ENCODE results near the gene ZNF282. TPM values are rescaled to one million over a fixed set of nuclear protein-coding genes. Genes with fewer than 3 reads are reported as not detected.

Gene ZNF282
- total RNA-seq, 1 experiment from 2014 or later = 31.4 TPM

GRCh38 chr7:149194799-149195179, 557 bp upstream of the ZNF282 start:
- CTCF ChIA-PET = interaction anchor here (0.5 to 1.6 kb wide), 12 partner anchors 29 to 217 kb away, joined by 3 to 5 read pairs (median 3); no protein-coding TSS in a partner anchor

GRCh38 chr7:149196151-149196704, 882 bp downstream of the ZNF282 start:
- ChIA-PET POLR2A (ENCODE audit: unreplicated experiment) (interaction anchor here (0.7 to 1.0 kb wide), 2 partner anchors 48 to 130 kb away, joined by 3 read pairs; no protein-coding TSS in a partner anchor), CTCF (no interaction called here)
- Histone ChIP-seq H3K9me2 (replicated peaks; ENCODE audit: low read length) (no peaks in the 10 kb centered on the region), H3K9ac (ENCODE audit: low read length) (peak overlapping the region; percentile 90), H3K36me3 (ENCODE audit: low read depth, low read length) (peaks cover 16% of the 10 kb centered on the region), H3F3A (ENCODE audit: low read length, unreplicated experiment) (no peaks in the 10 kb centered on the region), H3K27me3 (ENCODE audit: low read length) (no peaks in the 10 kb centered on the region), H3K27ac (ENCODE audit: low read length) (peak overlapping the region; percentile 40), H2AFZ (ENCODE audit: low read length) (no peak overlapping the region), H3K4me1 (ENCODE audit: insufficient read depth, low read length) (peaks cover 37% of the 10 kb centered on the region), H3K79me2 (ENCODE audit: low read length) (peaks cover 45% of the 10 kb centered on the region), H3K4me2 (ENCODE audit: low read length) (peak overlapping the region; percentile 92), H3K4me3 (ENCODE audit: low read length) (peak overlapping the region; percentile 92), H3K9me3 (ENCODE audit: low read length) (no peaks in the 10 kb centered on the region), H4K20me1 (ENCODE audit: low read length) (no peaks in the 10 kb centered on the region)
- DNase-seq (no peak), ATAC-seq (0 out of 2 replicates have a peak, but pooled peaks have one; percentile 0)
- intact Hi-C loops (cut with micrococcal nuclease) = loop anchor here (10.0 kb wide), 1 partner anchor 209 kb away; no protein-coding TSS in a partner anchor
- no peak for TF ChIP-seq CTCF (conservative IDR thresholded peaks at IDR 0.05; ENCODE audit: low read depth, low read length)
- TF ChIP-seq EZH2 (IDR thresholded peaks at IDR 0.05; ENCODE audit: low read length, unreplicated experiment) = no peak
- no peak for TF ChIP-seq EZH2phosphoT487 (IDR thresholded peaks at IDR 0.05; ENCODE audit: borderline replicate concordance, low read length)
- BruUV-seq (replicated peaks) = TSS peak; percentile 58

More at GRCh38 chr7:149194799-149195179, 557 bp upstream of the ZNF282 start:
- H3K36me3 ChIP-seq (ENCODE audit: low read depth, low read length) = peaks cover 5% of the 10 kb centered on the region; the same call in 1 of the 2 replicates
- H3K4me3 ChIP-seq (ENCODE audit: low read length) = peak overlapping the region; percentile 84
- no peaks in the 10 kb centered on the region for H3K9me2 ChIP-seq (replicated peaks; ENCODE audit: low read length)
- no peaks in the 10 kb centered on the region for H3K9me3 ChIP-seq (ENCODE audit: low read length)
- peaks cover 33% of the 10 kb centered on the region for H3K79me2 ChIP-seq (ENCODE audit: low read length)
- H3K27ac ChIP-seq (ENCODE audit: low read length) = no peak overlapping the region
- no peaks in the 10 kb centered on the region for H3K27me3 ChIP-seq (ENCODE audit: low read length)
- intact Hi-C loops (cut with micrococcal nuclease) = loop anchor here (2.0 to 10.0 kb wide), 2 partner anchors 46 to 210 kb away; no protein-coding TSS in a partner anchor
- peaks cover 32% of the 10 kb centered on the region for H3K4me1 ChIP-seq (ENCODE audit: insufficient read depth, low read length)
- DNase-seq (no peak), ATAC-seq (no peak)
- H4K20me1 ChIP-seq (ENCODE audit: low read length) = no peaks in the 10 kb centered on the region
- H3F3A ChIP-seq (ENCODE audit: low read length, unreplicated experiment) = no peaks in the 10 kb centered on the region
- POLR2A ChIA-PET (ENCODE audit: unreplicated experiment) = interaction anchor here (0.5 to 1.6 kb wide), 3 partner anchors 54 to 90 kb away, joined by 4 to 6 read pairs (median 5); no protein-coding TSS in a partner anchor
- TF ChIP-seq EZH2 (IDR thresholded peaks at IDR 0.05; ENCODE audit: low read length, unreplicated experiment) (no peak), CTCF (conservative IDR thresholded peaks at IDR 0.05; ENCODE audit: low read depth, low read length) (no peak)
- BruUV-seq (replicated peaks) = no TSS peak
- peak overlapping the region; percentile 87 for H3K4me2 ChIP-seq (ENCODE audit: low read length)
- H3K9ac ChIP-seq (ENCODE audit: low read length) = peak overlapping the region; percentile 90
- peak overlapping the region; percentile 95 for H2AFZ ChIP-seq (ENCODE audit: low read length)

GRCh38 chr7:149196705-149197171, 1.4 kb downstream of the ZNF282 start:
- H3K4me1 ChIP-seq (ENCODE audit: insufficient read depth, low read length) = peaks cover 37% of the 10 kb centered on the region
- H3K4me2 ChIP-seq (ENCODE audit: low read length) = peak overlapping the region; percentile 92
- no peaks in the 10 kb centered on the region for H3K27me3 ChIP-seq (ENCODE audit: low read length)
- TF ChIP-seq EZH2phosphoT487 (IDR thresholded peaks at IDR 0.05; ENCODE audit: borderline replicate concordance, low read length) (no peak), EZH2 (IDR thresholded peaks at IDR 0.05; ENCODE audit: low read length, unreplicated experiment) (no peak), CTCF (conservative IDR thresholded peaks at IDR 0.05; ENCODE audit: low read depth, low read length) (no peak)
- DNase-seq (peak; percentile 34), ATAC-seq (peak; percentile 27)
- peak overlapping the region; percentile 40 for H3K27ac ChIP-seq (ENCODE audit: low read length)
- peaks cover 51% of the 10 kb centered on the region for H3K79me2 ChIP-seq (ENCODE audit: low read length)
- peak overlapping the region; percentile 92 for H3K4me3 ChIP-seq (ENCODE audit: low read length)
- BruUV-seq (replicated peaks) = no TSS peak
- POLR2A ChIA-PET (ENCODE audit: unreplicated experiment) = no interaction called here
- H2AFZ ChIP-seq (ENCODE audit: low read length) = no peak overlapping the region
- no peaks in the 10 kb centered on the region for H3K9me2 ChIP-seq (replicated peaks; ENCODE audit: low read length)
- H3F3A ChIP-seq (ENCODE audit: low read length, unreplicated experiment) = no peaks in the 10 kb centered on the region
- CTCF ChIA-PET = no interaction called here
- H4K20me1 ChIP-seq (ENCODE audit: low read length) = no peaks in the 10 kb centered on the region
- intact Hi-C loops (cut with micrococcal nuclease) = loop anchor here (10.0 kb wide), 1 partner anchor 208 kb away; no protein-coding TSS in a partner anchor
- H3K9me3 ChIP-seq (ENCODE audit: low read length) = no peaks in the 10 kb centered on the region
- H3K9ac ChIP-seq (ENCODE audit: low read length) = peak overlapping the region; percentile 90
- H3K36me3 ChIP-seq (ENCODE audit: low read depth, low read length) = peaks cover 20% of the 10 kb centered on the region
